ENCODE measurements around the gene CDK5RAP3.

- TF ChIP-seq EZH2 (IDR thresholded peaks at IDR 0.05) = no peak
- TF ChIP-seq POLR2AphosphoS5 (IDR thresholded peaks at IDR 0.05; ENCODE audit: borderline replicate concordance, low read depth, low read length) = no peak
Observed at GRCh38 chr17:48021934-48022333, 51.0 kb downstream of the CDK5RAP3 start.

Data from SK-N-MC (cell line).